H1 (cell line): ENCODE measurements around the gene TMEM161B.

Source experiments
- BACH1 ChIP-seq: IDR thresholded peaks from 2 replicates; pipeline ENCODE4 v1.6.1; 2012; ENCODE audit warnings: low read length, improper control_type of control experiment
- CTCF ChIP-seq, 3 experiments: IDR thresholded peaks; 1 replicate in 2 of 3; 2 replicates in 1 of 3; pipeline versions ENCODE4 v1.5.1 to v1.6.1; 2011; ENCODE audit warnings: low read length in 3 of 3, mild to moderate bottlenecking in 3 of 3, inconsistent platforms in 2 of 3, low read depth in 1 of 3, moderate library complexity in 1 of 3; ENCODE audit not compliant: insufficient read depth in 1 of 3; ENCODE audit errors: control extremely low read depth in 1 of 3
- EZH2 ChIP-seq: fragments of 200-600 bp; sonication (generic); IDR thresholded peaks from 2 replicates; pipeline ENCODE4 v1.7.1; 2012; ENCODE audit warnings: low read depth, mild to moderate bottlenecking, moderate library complexity, low read length, inconsistent platforms; ENCODE audit not compliant: severe bottlenecking
- GTF2F1 ChIP-seq: IDR thresholded peaks from 2 replicates; pipeline ENCODE4 v1.6.1; 2012; ENCODE audit warnings: low read depth, low read length, improper control_type of control experiment, borderline replicate concordance
- NRF1 ChIP-seq: IDR thresholded peaks from 2 replicates; pipeline ENCODE4 v1.6.1; 2011; ENCODE audit warnings: mild to moderate bottlenecking, low read depth, low read length, improper control_type of control experiment
- POLR2A ChIP-seq, 2 experiments: IDR thresholded peaks; 1 replicate in 1 of 2; 2 replicates in 1 of 2; pipeline ENCODE4 v1.6.1; 2011; ENCODE audit warnings: low read depth in 2 of 2, low read length in 2 of 2, mild to moderate bottlenecking in 2 of 2; ENCODE audit errors: control extremely low read depth in 1 of 2
- RNF2 ChIP-seq: fragments of 200-900, 300-1000 bp; sonication (generic); IDR thresholded peaks from 2 replicates; pipeline ENCODE4 v1.7.1; 2016; ENCODE audit warnings: borderline replicate concordance, low read depth, mild to moderate bottlenecking, antibody characterized with exemption, low read length; ENCODE audit not compliant: poor library complexity, severe bottlenecking; ENCODE audit errors: missing control alignments
- TAF1 ChIP-seq: IDR thresholded peaks from 2 replicates; pipeline ENCODE4 v1.6.1; 2011; ENCODE audit warnings: mild to moderate bottlenecking, low read depth, low read length
- ZNF274 ChIP-seq: IDR thresholded peaks from 2 replicates; pipeline ENCODE4 v1.7.0; 2012; ENCODE audit warnings: low read length, borderline replicate concordance; ENCODE audit errors: extremely low read depth
- TF ChIP-seq, protein P1 (sequence below): IDR thresholded peaks from 2 replicates; pipeline ENCODE4 v1.6.1; 2012; ENCODE audit warnings: inconsistent platforms

DNA sequence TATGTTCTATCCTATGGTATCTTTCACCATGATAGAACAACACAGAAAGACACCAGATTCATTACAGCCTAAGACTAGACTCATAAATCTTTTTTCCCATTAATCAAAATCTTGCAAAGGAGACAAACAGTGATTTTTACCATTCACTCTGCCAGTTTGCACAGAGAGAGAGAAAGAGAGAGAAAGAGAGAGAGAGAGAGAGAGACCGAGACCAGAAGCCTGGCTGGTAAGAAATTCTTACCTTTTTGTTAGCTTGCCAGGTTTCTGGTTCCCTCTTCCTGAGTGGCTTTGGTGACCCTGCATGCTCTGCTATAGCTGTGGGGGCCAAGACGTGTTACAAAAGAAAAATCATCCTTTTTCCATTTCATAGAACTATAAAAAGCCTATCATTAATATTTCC, 18.6 kb downstream of the TMEM161B start:
- TF ChIP-seq RNF2 (no peak), ZNF274 (no peak), EZH2 (no peak), CTCF (IDR thresholded peaks at IDR 0.05; ENCODE audit: control extremely low read depth in 1 of 3, insufficient read depth in 1 of 3, low read depth in 1 of 3, low read length in 3 of 3) (no peak), GTF2F1 (no peak), NRF1 (no peak), POLR2A (IDR thresholded peaks at IDR 0.05; ENCODE audit: control extremely low read depth in 1 of 2, low read depth in 2 of 2, low read length in 2 of 2) (no peak), BACH1 (no peak), TAF1 (no peak)
- TF ChIP-seq, protein P1, sequence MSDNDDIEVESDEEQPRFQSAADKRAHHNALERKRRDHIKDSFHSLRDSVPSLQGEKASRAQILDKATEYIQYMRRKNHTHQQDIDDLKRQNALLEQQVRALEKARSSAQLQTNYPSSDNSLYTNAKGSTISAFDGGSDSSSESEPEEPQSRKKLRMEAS, result no peak
